ENCODE measurements around the gene CCDC86. TPM values are rescaled to one million over a fixed set of nuclear protein-coding genes. Genes with fewer than 3 reads are reported as not detected.

The CCDC86 gene
- total RNA-seq, 3 donors from 2014 or later, result 8.8 to 14.9 (median 14.7) TPM

GRCh38 chr11:60852117-60852981 is 10.4 kb downstream of the CCDC86 start:
- no peaks in the 10 kb centered on the region for H3K9me3 ChIP-seq
- intact Hi-C loops (cut with DNase I, micrococcal nuclease), result no loop called here
- H3K4me1 ChIP-seq (ENCODE audit: low read depth), result peaks cover 13% of the 10 kb centered on the region
- TF ChIP-seq CTCF (IDR thresholded peaks at IDR 0.05), result no peak
- peak overlapping the region; percentile 9 for H3K4me3 ChIP-seq
- ATAC-seq (peak; percentile 93), DNase-seq (peak; percentile 87 to 93 (median 89))
- H3K36me3 ChIP-seq (ENCODE audit: low read depth), result no peaks in the 10 kb centered on the region

- ATAC-seq (no peak), DNase-seq (peak in 2 of 3 donors; percentile 35 to 55)
- no peaks in the 10 kb centered on the region for H3K9me3 ChIP-seq
- H3K36me3 ChIP-seq (ENCODE audit: low read depth), result no peaks in the 10 kb centered on the region
- intact Hi-C loops (cut with DNase I, micrococcal nuclease), result no loop called here
- H3K4me3 ChIP-seq, result no peak overlapping the region
- TF ChIP-seq CTCF (IDR thresholded peaks at IDR 0.05), result no peak
- H3K4me1 ChIP-seq (ENCODE audit: low read depth), result peaks cover 13% of the 10 kb centered on the region
Measured at GRCh38 chr11:60852982-60853950, 11.4 kb downstream of the CCDC86 start.

DNA sequence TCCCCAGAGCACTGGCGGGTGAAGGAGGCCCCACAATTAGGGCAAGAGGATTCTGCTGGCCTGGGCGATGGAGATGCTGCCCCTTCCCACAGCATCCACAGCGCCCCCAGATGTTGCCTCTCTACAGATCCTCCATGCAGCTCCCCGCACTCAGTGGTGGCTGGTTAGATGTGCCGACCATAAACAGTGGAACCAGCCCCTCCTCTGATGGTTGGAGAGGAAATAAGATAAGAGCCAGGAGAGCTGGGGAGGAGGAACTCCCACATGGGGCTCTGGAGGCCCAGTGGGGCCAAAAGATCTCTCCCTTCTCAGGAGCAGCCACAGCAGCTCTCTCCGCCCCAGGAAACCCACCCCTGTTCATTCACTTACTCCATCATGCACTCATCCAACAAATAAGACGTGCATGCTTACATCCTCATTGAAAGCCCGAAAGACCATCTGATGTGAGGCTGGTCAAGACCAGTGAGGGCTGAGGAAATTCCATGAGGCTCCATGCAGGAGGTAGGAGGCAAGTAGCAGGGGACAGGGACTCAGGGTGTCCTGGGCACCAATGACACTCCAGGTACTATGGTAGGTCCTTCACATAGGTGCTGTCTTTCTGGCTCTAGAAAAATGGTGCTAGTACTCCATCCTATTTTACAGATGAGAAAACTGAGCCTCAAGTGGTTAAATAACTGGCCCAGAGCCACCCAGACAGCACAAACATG is 12.4 kb downstream of the CCDC86 start:
- TF ChIP-seq CTCF (IDR thresholded peaks at IDR 0.05), result no peak
- H3K4me3 ChIP-seq, result no peak overlapping the region
- no peak for DNase-seq
- intact Hi-C loops (cut with DNase I, micrococcal nuclease), result no loop called here
- no peaks in the 10 kb centered on the region for H3K36me3 ChIP-seq (ENCODE audit: low read depth)
- ATAC-seq, result no peak
- H3K4me1 ChIP-seq (ENCODE audit: low read depth), result peaks cover 13% of the 10 kb centered on the region
- no peaks in the 10 kb centered on the region for H3K9me3 ChIP-seq

DNA sequence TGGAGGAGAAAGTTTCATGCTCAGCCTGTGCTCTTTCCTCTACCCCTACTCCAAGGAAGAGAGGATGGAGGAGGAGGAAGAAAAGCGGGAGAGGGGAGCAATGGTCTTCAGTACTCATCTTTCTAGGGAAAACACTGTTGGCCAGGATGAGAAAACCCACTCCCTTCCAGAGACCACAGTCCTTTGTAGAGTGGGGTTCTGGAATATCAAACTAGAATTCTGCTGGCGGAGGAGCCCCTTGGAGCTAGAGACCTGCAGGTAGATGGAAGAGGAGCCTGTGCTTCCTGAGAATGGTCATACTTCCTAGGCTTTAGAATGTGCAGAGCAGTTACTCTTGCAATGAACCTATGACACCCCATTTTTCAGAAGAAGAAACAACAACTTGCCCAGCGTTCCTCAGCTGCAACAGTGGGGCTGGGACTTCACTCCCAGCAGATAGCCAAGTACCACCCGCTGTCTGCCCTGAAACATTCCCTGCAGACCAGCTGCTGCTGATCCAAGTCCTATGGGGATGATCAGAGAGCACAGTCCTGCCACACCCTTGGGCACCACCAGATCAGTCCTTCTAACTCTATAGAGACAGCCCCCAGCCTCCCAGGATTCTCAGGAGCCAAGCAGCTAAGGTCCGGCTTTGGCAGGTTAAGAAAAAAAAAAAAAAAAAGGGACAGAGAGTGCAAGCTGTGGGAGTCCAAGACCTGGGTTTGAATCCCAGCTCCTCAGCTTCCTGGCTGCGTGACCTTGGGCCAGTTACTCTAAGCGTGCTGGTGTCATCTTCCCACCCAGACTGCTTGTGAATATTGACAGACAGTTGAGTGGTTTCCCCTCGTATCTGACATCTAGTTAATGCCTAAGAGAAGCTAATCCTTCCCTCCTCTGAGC is 13.2 kb downstream of the CCDC86 start:
- H3K9me3 ChIP-seq, result no peaks in the 10 kb centered on the region
- intact Hi-C loops (cut with DNase I, micrococcal nuclease), result no loop called here
- no peak for ATAC-seq
- H3K4me1 ChIP-seq (ENCODE audit: low read depth), result peaks cover 13% of the 10 kb centered on the region
- no peak for TF ChIP-seq CTCF (IDR thresholded peaks at IDR 0.05)
- DNase-seq, result no peak
- H3K36me3 ChIP-seq (ENCODE audit: low read depth), result no peaks in the 10 kb centered on the region
- H3K4me3 ChIP-seq, result no peak overlapping the region
